DOHH2 (cell line): ENCODE data around the gene RIMBP2.

ENCODE experiments used
- H3F3A ChIP-seq: fragments of 200-600 bp; sonication (generic), shearing (Covaris generic); 2 replicates; pipeline ENCODE4 v1.6.0; 2016; ENCODE audit warnings: antibody characterized with exemption, mild to moderate bottlenecking; ENCODE audit not compliant: control insufficient read depth, insufficient read depth
- H3K27ac ChIP-seq: fragments of 200-600 bp; sonication (generic); 2 replicates; pipeline ENCODE4 v1.5.1; 2014; ENCODE audit warnings: low read depth, mild to moderate bottlenecking, low read length, moderate library complexity
- H3K27me3 ChIP-seq: fragments of 200-600 bp; sonication (generic); 2 replicates; pipeline ENCODE4 v1.6.1; 2014; ENCODE audit warnings: mild to moderate bottlenecking, low read length, mixed read lengths; ENCODE audit not compliant: control insufficient read depth
- H3K36me3 ChIP-seq: fragments of 200-600 bp; sonication (generic); 2 replicates; pipeline ENCODE4 v1.6.1; 2014; ENCODE audit warnings: mild to moderate bottlenecking, low read length, moderate library complexity, mixed read lengths; ENCODE audit not compliant: control insufficient read depth
- H3K4me1 ChIP-seq: fragments of 200-600 bp; sonication (generic); 2 replicates; pipeline ENCODE4 v1.6.1; 2014; ENCODE audit warnings: mild to moderate bottlenecking, low read length, mixed read lengths; ENCODE audit not compliant: control insufficient read depth
- H3K4me2 ChIP-seq: fragments of 200-600 bp; sonication (generic); 2 replicates; pipeline ENCODE4 v1.6.0; 2014; ENCODE audit warnings: mild to moderate bottlenecking, low read length, moderate library complexity
- H3K4me3 ChIP-seq: fragments of 200-600 bp; sonication (generic); 2 replicates; pipeline ENCODE4 v1.5.1; 2014; ENCODE audit warnings: mild to moderate bottlenecking, low read length, mixed read lengths
- H3K79me2 ChIP-seq: fragments of 200-600 bp; sonication (generic); 2 replicates; pipeline ENCODE4 v1.6.1; 2014; ENCODE audit warnings: mild to moderate bottlenecking, low read length, mixed read lengths; ENCODE audit not compliant: control insufficient read depth
- H3K9me2 ChIP-seq: fragments of 200-600 bp; sonication (generic); replicated peaks from 2 replicates; pipeline ENCODE4 v1.6.1; 2014; ENCODE audit warnings: mild to moderate bottlenecking, low read length, mixed read lengths; ENCODE audit not compliant: control insufficient read depth
- H3K9me3 ChIP-seq: fragments of 200-600 bp; sonication (generic); 2 replicates; pipeline ENCODE4 v1.6.1; 2014; ENCODE audit warnings: antibody characterized with exemption, low read length, mixed read lengths; ENCODE audit not compliant: control insufficient read depth, insufficient read depth
- H4K20me1 ChIP-seq: fragments of 200-600 bp; sonication (generic); 2 replicates; pipeline ENCODE4 v1.6.0; 2014; ENCODE audit warnings: low read depth, mild to moderate bottlenecking, antibody characterized with exemption, low read length, moderate library complexity; ENCODE audit not compliant: control insufficient read depth, insufficient read depth
- CTCF ChIP-seq: fragments of 200-600 bp; sonication (generic); IDR thresholded peaks from one replicate; pipeline ENCODE4 v1.5.1; 2014; ENCODE audit warnings: antibody characterized with exemption, mild to moderate bottlenecking, low read depth, low read length; ENCODE audit not compliant: poor library complexity, severe bottlenecking
- EZH2phosphoT487 ChIP-seq: fragments of 200-600 bp; sonication (generic); IDR thresholded peaks from 2 replicates; pipeline ENCODE4 v1.6.1; 2017; ENCODE audit warnings: borderline replicate concordance, mild to moderate bottlenecking, antibody characterized with exemption, low read length, moderate library complexity, mixed read lengths

The RIMBP2 gene

GRCh38 chr12:130601327-130601726, 114.8 kb downstream of the RIMBP2 start:
- no peak overlapping the region for H3K4me3 ChIP-seq
- H3K9me3 ChIP-seq, result no peaks in the 10 kb centered on the region
- no peaks in the 10 kb centered on the region for H3K79me2 ChIP-seq
- H3K27ac ChIP-seq, result no peak overlapping the region
- H3K4me1 ChIP-seq, result no peaks in the 10 kb centered on the region
- no peaks in the 10 kb centered on the region for H3K27me3 ChIP-seq
- no peaks in the 10 kb centered on the region for H3F3A ChIP-seq
- TF ChIP-seq EZH2phosphoT487 (no peak), CTCF (no peak)
- H4K20me1 ChIP-seq, result no peaks in the 10 kb centered on the region
- no peak overlapping the region for H3K4me2 ChIP-seq
- H3K9me2 ChIP-seq, result no peaks in the 10 kb centered on the region
- H3K36me3 ChIP-seq, result no peaks in the 10 kb centered on the region

- Histone ChIP-seq H3K79me2 (no peaks in the 10 kb centered on the region), H3K4me2 (no peak overlapping the region), H4K20me1 (no peaks in the 10 kb centered on the region), H3K27me3 (no peaks in the 10 kb centered on the region), H3K4me1 (no peaks in the 10 kb centered on the region), H3K36me3 (no peaks in the 10 kb centered on the region), H3K9me3 (no peaks in the 10 kb centered on the region), H3K4me3 (no peak overlapping the region), H3K27ac (no peak overlapping the region), H3K9me2 (no peaks in the 10 kb centered on the region), H3F3A (no peaks in the 10 kb centered on the region)
- TF ChIP-seq CTCF, result no peak
- no peak for TF ChIP-seq EZH2phosphoT487
These were observed 119.9 kb downstream of the RIMBP2 start for GRCh38 chr12:130596241-130596640.

- TF ChIP-seq EZH2phosphoT487 (no peak), CTCF (no peak)
- Histone ChIP-seq H3K4me3 (no peak overlapping the region), H3K79me2 (no peaks in the 10 kb centered on the region), H3K4me1 (no peaks in the 10 kb centered on the region), H3K4me2 (no peak overlapping the region), H3K36me3 (no peaks in the 10 kb centered on the region), H3K27ac (no peak overlapping the region), H3K9me3 (no peaks in the 10 kb centered on the region), H3K9me2 (no peaks in the 10 kb centered on the region), H4K20me1 (no peaks in the 10 kb centered on the region), H3F3A (no peaks in the 10 kb centered on the region), H3K27me3 (no peaks in the 10 kb centered on the region)
These were observed 120.5 kb downstream of the RIMBP2 start for GRCh38 chr12:130595566-130595965.

GRCh38 chr12:130593056-130593455, 123.0 kb downstream of the RIMBP2 start:
- H3K27me3 ChIP-seq, result no peaks in the 10 kb centered on the region

More at GRCh38 chr12:130593056-130593455, 123.0 kb downstream of the RIMBP2 start:
- Histone ChIP-seq H3K4me2 (no peak overlapping the region), H4K20me1 (no peaks in the 10 kb centered on the region), H3K4me3 (no peak overlapping the region), H3K27ac (no peak overlapping the region), H3K4me1 (no peaks in the 10 kb centered on the region), H3F3A (no peaks in the 10 kb centered on the region), H3K9me3 (no peaks in the 10 kb centered on the region), H3K9me2 (no peaks in the 10 kb centered on the region), H3K79me2 (no peaks in the 10 kb centered on the region), H3K36me3 (no peaks in the 10 kb centered on the region)
- TF ChIP-seq CTCF, result no peak
- no peak for TF ChIP-seq EZH2phosphoT487
